ENCODE measurements around the gene SORBS1.

Gene SORBS1

DNA sequence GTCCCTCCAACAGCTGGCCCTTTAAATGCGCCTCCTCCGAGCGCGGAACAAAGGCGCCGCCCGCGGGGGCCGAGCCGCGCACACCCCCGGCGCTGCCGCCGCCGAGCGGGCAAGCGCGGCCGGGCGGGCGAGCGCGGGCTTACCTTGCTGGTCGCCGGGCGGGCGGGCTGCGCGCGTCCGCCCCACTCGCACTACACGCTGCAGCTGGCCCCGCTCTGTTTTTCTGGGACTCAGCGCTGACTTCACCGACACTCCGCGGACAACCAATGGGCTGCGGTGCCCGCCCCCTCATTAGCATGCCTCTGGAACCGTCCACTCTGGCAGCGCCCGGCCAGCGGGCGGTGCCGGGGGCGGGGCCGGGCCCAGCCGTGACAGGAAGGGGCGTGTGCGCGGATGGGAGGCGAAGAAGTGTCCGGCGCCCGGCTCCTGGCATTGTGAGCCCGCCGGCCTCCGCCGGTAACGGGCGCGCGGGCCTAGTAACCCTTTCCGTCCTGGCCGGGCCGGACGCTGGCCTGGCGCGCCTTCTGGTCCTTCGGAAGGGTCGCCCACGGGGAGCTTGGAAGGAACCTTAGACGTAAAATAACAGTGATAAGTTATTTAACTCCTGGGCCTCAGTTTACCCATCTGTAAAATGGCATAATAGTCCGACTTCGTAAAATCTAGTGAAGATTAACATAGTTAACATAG, at the start of gene SORBS1:
SORBS1 (minus strand) TSS at position 195 of the 687 bp plus-strand sequence. CDS start 120,236 bp downstream, outside the sequence.
- DNase-seq = peak; percentile 58 to 97 (median 94)

GRCh38 chr10:95610727-95611126, 49.6 kb upstream of the SORBS1 start:
- DNase-seq = no peak

- DNase-seq = peak in 1 of 14 donors; percentile 1
Measured at GRCh38 chr10:95606922-95607321, 45.8 kb upstream of the SORBS1 start.

GRCh38 chr10:95605163-95605562, 44.0 kb upstream of the SORBS1 start:
- DNase-seq = peak in 2 of 14 donors; percentile 0 to 1

DNA sequence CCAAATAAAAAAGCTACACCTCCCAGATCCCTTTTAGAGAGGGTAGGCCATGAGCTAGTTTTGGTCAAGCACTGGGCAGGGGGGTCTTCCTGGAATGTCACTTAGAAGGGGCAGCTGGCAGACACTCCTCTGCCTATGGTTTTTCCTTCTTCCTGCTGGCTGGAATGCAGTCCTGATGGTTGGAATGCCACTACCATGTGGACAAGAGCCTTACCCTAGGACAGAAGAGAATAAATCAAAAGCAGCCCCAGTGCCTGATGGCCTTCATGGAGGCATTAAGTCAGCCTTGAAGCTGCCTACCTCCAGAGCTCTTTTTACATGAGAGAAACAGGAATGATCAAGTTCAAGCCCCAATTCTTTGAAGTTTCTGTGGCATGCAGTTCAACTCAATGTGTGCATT, 43.5 kb upstream of the SORBS1 start:
- no peak for DNase-seq

DNA sequence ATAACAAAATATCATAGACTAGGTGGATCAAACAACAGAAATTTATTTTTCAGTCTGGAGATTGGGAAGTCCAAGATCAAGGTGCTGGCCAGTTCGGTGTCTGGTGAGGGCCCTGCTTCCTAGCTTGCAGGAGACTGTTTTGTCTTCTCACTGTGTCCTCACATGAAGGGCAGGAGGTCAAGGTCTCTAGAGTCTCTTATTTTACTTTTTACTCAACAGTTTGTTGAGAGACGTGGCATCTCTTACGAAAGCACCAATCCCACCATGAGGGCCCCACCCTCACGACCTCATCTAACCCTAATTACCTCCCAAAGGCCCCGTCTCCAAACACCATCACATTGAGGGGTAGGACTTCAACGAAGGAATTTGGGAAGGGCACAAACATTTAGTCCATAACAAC, 41.2 kb upstream of the SORBS1 start:
- DNase-seq = no peak

DNA sequence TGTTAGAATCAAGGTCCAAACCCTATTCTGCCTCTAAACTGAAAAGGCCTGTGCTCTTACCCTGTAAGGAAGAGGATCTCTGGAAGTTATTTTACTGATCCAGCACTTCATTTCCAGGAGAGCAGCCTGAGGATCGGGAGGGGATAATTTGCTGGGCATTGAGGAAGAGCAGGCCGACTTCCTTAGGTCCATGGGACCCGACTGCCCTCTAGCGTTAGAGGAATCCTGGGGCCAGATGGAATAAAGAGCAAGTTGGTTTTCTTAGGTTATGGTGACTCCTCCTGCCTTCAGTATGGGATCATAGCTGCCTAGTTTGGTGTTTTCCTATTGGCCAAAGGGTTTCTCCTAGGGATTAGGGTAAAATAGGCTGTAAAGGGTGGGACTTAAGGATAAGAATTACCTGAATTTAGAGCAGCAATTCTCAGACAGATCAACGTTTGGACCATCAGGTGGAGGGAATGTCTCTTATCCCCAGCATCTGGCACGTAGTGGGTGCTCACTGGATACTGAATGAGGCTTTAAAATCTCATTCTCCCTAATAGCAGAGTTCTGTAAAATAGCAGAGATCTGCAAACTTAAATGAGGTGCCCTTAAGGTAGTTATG, 40.0 kb upstream of the SORBS1 start:
- peak in 12 of 14 donors; percentile 2 to 63 (median 36) for DNase-seq

GRCh38 chr10:95600158-95600557, 39.0 kb upstream of the SORBS1 start:
- DNase-seq = no peak

- no peak for DNase-seq
Measured at GRCh38 chr10:95597788-95598187, 36.6 kb upstream of the SORBS1 start.

DNA sequence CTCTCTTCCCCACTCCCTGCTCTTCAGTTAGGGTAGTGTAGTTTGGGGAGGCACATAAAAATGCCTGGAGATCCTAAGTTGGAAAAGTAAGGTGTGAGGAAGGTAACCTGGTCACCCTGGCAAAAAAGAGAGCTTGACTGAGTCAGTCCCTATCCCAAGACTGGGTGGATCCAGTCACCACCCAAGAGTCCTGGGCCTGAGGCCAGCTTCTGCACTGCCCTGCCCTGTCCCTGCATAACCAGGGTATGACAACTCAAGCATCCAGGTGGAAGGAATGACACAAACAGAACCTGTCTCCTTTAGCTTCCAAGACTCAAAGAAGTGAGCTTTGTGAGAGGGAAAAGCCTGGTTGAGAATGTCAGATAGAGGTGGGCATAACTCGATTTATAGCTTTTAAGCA, 26.9 kb upstream of the SORBS1 start:
- no peak for DNase-seq

- peak in 1 of 14 donors; percentile 14 for DNase-seq
Measured at GRCh38 chr10:95579835-95580535, 18.8 kb upstream of the SORBS1 start.

DNA sequence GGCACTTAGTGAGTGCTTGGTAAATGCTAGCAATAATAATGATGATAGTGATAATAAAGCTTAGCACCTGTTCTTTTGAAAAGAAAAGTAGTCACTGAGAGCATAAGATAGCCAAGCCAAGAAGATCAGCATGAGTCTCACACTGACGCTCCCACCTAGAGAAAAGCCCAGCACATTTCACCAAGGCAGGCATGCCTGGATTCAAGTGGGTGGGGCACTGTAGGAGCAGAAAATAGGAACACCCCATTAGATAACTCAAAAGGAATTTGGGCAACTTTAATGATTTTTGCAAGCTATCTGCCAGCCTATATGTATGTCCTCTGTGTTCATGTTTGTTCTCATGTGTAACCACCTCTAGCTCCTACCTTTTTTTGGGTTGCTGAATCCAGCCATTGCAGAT, 18.1 kb upstream of the SORBS1 start:
- no peak for DNase-seq

DNA sequence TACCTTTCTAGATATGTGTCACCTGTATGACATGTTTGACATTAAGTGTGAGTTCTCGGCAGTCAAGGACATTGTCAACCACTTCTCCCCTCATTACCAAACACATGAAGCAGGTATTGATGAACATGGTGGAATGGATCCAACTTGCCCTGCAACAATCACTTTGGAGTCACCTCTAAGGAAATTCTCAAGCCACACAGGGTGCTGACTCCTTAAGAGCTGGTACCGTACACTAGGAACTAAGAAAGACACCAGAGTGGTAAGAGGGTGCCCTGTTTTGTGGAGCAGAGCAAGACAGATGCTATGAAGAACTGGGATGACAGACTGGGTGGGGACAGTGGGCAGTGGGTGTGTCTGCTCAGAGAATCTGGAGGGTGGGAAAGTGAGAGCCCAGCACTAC, 17.4 kb upstream of the SORBS1 start:
- DNase-seq = no peak

- DNase-seq = no peak
Measured at GRCh38 chr10:95574649-95575365, 13.6 kb upstream of the SORBS1 start.

- no peak for DNase-seq
Measured at GRCh38 chr10:95573964-95574604, 12.9 kb upstream of the SORBS1 start.

GRCh38 chr10:95573527-95573926, 12.4 kb upstream of the SORBS1 start:
- no peak for DNase-seq

DNA sequence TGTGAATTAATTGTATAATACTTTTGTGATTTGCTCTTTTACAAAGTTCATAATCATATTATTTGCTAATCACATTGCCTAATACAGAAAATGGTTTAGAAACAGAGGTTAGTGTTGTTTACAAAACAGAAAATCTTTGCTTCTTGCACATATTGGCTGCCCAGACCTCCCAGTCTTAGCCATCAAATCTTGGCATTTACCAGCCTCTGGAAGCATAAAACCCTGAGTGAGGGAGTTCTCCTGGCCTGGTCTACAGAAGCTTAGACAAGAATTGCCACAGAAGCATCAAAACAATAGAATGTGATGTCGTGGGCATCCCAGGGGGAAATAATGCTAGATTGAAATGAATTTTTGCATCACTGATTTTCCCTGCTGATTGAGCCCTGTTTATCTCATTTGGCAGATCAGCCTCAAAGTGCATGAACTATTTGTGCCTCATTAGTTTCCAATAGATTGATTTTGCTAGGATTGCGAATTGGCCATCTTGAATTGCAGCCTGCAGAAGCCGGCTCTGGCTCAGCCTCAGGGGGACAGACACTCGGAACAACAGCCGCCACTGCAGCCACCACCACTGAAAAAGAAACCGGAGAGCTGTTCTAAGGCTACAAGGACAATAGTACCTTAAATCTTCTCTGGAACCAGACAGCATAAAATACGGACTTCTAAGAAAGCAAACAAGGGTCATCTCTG, 11.1 kb upstream of the SORBS1 start:
- peak in 1 of 14 donors; percentile 25 for DNase-seq

- DNase-seq = no peak
Measured at GRCh38 chr10:95571390-95571789, 10.2 kb upstream of the SORBS1 start.

- DNase-seq = no peak
Measured at GRCh38 chr10:95569368-95569767, 8.2 kb upstream of the SORBS1 start.

DNA sequence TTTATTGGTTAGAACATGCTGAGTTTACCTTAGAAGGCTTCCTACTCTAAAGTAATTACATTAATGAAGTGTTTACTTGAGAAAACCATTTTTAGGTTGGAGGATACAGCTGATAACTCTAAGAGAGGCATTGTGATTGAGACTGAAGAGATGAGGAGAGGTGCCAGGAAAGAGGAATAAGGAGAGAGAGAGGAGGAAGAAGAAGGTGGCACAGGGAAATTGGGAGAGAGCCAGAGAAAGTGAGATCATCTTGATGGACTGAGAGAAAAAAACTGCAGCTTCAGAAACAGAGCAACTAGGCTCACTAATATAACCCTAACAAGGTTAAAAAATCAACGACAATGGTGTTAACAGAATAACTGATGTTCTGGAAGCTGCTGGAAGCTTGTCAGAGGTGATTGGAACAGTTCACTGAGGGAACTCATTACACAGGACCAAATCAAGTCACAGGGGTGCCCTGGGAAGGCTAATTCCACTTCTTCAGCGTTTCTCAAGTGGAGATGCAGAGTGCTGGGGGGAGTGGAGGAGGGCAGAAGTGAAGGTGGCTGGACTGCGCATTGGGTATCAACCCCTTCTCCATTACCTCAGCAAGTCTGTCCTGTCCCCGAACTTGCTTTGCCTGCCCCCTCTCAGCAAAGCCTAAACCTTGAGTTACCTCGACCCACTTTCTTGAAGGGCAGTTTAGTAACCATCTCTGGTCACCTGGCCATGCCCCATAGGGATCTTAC, 6.9 kb upstream of the SORBS1 start:
- no peak for DNase-seq

- no peak for DNase-seq
Measured at GRCh38 chr10:95566136-95566535, 5.0 kb upstream of the SORBS1 start.
